Measurements from ENCODE around the gene AUTS2. TPM values are rescaled to one million over a fixed set of nuclear protein-coding genes. Genes with fewer than 3 reads are reported as not detected.

Gene AUTS2
- total RNA-seq, 1 experiment from 2014 or later: not detected

- CTCF ChIA-PET: no interaction called here
- DNase-seq: no peak
- TF ChIP-seq CTCF (IDR thresholded peaks at IDR 0.05; ENCODE audit: unreplicated experiment): no peak
- no peaks in the 10 kb centered on the region for H3K4me1 Mint-ChIP-seq (ENCODE audit: low read depth, unreplicated experiment)
- H3K4me3 Mint-ChIP-seq (ENCODE audit: low read depth, unreplicated experiment): no peak overlapping the region
- no peaks in the 10 kb centered on the region for H3K27me3 Mint-ChIP-seq (ENCODE audit: unreplicated experiment)
- H3K36me3 Mint-ChIP-seq (ENCODE audit: insufficient read depth, unreplicated experiment): no peaks in the 10 kb centered on the region
- no peak overlapping the region for H3K27ac Mint-ChIP-seq (ENCODE audit: unreplicated experiment)
- intact Hi-C loops (cut with micrococcal nuclease; ENCODE audit: unreplicated experiment): no loop called here
- BruUV-seq (replicated peaks): no TSS peak
- H3K9me3 Mint-ChIP-seq (ENCODE audit: low read depth, unreplicated experiment): peaks cover 3% of the 10 kb centered on the region
Observed at GRCh38 chr7:70502117-70502863, 904.0 kb downstream of the AUTS2 start.

- Mint-ChIP-seq H3K36me3 (ENCODE audit: insufficient read depth, unreplicated experiment) (no peaks in the 10 kb centered on the region), H3K9me3 (ENCODE audit: low read depth, unreplicated experiment) (peaks cover 6% of the 10 kb centered on the region), H3K27ac (ENCODE audit: unreplicated experiment) (no peak overlapping the region), H3K4me1 (ENCODE audit: low read depth, unreplicated experiment) (no peaks in the 10 kb centered on the region), H3K4me3 (ENCODE audit: low read depth, unreplicated experiment) (no peak overlapping the region), H3K27me3 (ENCODE audit: unreplicated experiment) (no peaks in the 10 kb centered on the region)
- intact Hi-C loops (cut with micrococcal nuclease; ENCODE audit: unreplicated experiment): no loop called here
- DNase-seq: no peak
- CTCF ChIA-PET: no interaction called here
- BruUV-seq (replicated peaks): no TSS peak
- TF ChIP-seq CTCF (IDR thresholded peaks at IDR 0.05; ENCODE audit: unreplicated experiment): no peak
Observed at GRCh38 chr7:70504254-70504653, 906.0 kb downstream of the AUTS2 start.

GRCh38 chr7:70505468-70505867 is 907.2 kb downstream of the AUTS2 start:
- Mint-ChIP-seq H3K27ac (ENCODE audit: unreplicated experiment) (no peak overlapping the region), H3K27me3 (ENCODE audit: unreplicated experiment) (no peaks in the 10 kb centered on the region), H3K4me3 (ENCODE audit: low read depth, unreplicated experiment) (no peak overlapping the region), H3K9me3 (ENCODE audit: low read depth, unreplicated experiment) (peaks cover 8% of the 10 kb centered on the region), H3K36me3 (ENCODE audit: insufficient read depth, unreplicated experiment) (no peaks in the 10 kb centered on the region), H3K4me1 (ENCODE audit: low read depth, unreplicated experiment) (no peaks in the 10 kb centered on the region)
- intact Hi-C loops (cut with micrococcal nuclease; ENCODE audit: unreplicated experiment): no loop called here
- TF ChIP-seq CTCF (IDR thresholded peaks at IDR 0.05; ENCODE audit: unreplicated experiment): no peak
- no peak for DNase-seq
- CTCF ChIA-PET: no interaction called here
- BruUV-seq (replicated peaks): no TSS peak

GRCh38 chr7:70505886-70506285 is 907.6 kb downstream of the AUTS2 start:
- intact Hi-C loops (cut with micrococcal nuclease; ENCODE audit: unreplicated experiment): no loop called here
- Mint-ChIP-seq H3K9me3 (ENCODE audit: low read depth, unreplicated experiment) (peaks cover 8% of the 10 kb centered on the region), H3K27ac (ENCODE audit: unreplicated experiment) (no peak overlapping the region), H3K4me3 (ENCODE audit: low read depth, unreplicated experiment) (no peak overlapping the region), H3K4me1 (ENCODE audit: low read depth, unreplicated experiment) (no peaks in the 10 kb centered on the region), H3K36me3 (ENCODE audit: insufficient read depth, unreplicated experiment) (no peaks in the 10 kb centered on the region), H3K27me3 (ENCODE audit: unreplicated experiment) (no peaks in the 10 kb centered on the region)
- BruUV-seq (replicated peaks): no TSS peak
- CTCF ChIA-PET: no interaction called here
- DNase-seq: no peak
- no peak for TF ChIP-seq CTCF (IDR thresholded peaks at IDR 0.05; ENCODE audit: unreplicated experiment)
